ENCODE data around the gene PAFAH1B1.
"Not testable (repeated sequence)": the region's sequence is repeated elsewhere in the genome, so short reads cannot be mapped to it uniquely, and the experiment has no call there.

PAFAH1B1 gene

GRCh38 chr17:2592971-2593820 is at the start of gene PAFAH1B1:
Gene PAFAH1B1, plus strand, starts transcription at chr17:2593654. Its CDS starts 44,635 bp downstream, at chr17:2638289.
- DNase-seq = peak; percentile 79

GRCh38 chr17:2545393-2545792 is 48.1 kb upstream of the PAFAH1B1 start:
- no peak for DNase-seq

DNA sequence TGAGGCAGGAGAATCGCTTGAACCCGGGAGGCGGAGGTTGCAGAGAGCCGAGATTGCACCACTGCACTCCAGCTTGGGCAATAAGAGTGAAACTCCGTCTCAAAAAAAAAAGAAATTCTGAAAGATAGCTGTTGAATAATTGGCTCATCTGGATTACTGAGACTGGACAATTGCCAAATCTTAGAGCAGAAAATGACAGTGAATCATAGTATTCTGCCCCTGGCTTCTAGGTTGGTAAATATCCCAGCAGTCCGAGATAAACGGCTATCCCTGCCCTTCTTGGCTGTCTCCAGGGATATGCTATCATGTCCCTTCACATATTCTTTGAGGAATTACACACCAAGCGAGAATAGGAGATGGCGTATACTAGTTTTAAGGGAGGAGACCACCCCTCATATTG is 46.3 kb upstream of the PAFAH1B1 start:
- no peak for DNase-seq

DNA sequence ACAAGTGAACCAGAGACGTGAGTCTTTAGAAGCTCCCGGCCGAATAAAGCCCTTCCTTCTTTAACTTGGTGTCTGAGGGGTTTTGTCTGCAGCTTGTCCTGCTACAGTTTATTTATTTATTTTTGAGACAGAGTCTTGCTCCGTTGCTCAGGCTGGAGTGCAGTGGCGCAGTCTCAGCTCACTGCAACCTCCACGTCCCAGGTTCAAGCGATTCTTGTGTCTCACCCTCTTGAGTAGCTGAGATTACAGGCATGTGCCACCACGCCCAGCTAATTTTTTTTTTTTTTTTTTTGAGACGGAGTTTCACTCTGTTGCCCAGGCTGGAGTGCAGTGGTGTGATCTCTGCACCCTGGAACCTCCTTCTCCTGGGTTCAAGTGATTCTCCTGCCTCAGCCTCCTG is 45.4 kb upstream of the PAFAH1B1 start:
- DNase-seq = not testable (repeated sequence)

- DNase-seq = no peak
Measured at GRCh38 chr17:2549392-2550211, 43.9 kb upstream of the PAFAH1B1 start.

DNA sequence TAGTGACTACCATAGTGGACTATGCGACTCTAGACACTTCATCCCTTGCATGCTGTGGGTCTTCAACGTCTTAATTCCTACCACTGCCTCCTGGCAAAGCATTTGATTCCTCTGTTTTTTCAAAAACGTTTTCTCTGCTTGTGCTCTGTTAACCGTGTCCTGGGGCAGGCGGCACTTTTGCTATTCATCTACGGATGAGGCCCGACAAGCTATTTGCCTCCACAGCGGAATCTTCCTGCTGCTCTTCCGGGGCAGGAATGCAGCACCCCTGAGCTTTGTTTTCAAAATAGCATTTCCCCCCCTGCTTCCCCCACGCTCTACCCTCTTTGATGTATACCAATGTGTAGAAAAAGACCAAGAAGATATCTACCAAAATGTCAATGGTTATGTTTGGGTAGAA is 42.0 kb upstream of the PAFAH1B1 start:
- no peak for DNase-seq

GRCh38 chr17:2551928-2552327 is 41.5 kb upstream of the PAFAH1B1 start:
- no peak for DNase-seq

- DNase-seq = no peak
Measured at GRCh38 chr17:2560658-2561057, 32.8 kb upstream of the PAFAH1B1 start.

GRCh38 chr17:2562162-2562858 is 31.1 kb upstream of the PAFAH1B1 start:
- DNase-seq = no peak

DNA sequence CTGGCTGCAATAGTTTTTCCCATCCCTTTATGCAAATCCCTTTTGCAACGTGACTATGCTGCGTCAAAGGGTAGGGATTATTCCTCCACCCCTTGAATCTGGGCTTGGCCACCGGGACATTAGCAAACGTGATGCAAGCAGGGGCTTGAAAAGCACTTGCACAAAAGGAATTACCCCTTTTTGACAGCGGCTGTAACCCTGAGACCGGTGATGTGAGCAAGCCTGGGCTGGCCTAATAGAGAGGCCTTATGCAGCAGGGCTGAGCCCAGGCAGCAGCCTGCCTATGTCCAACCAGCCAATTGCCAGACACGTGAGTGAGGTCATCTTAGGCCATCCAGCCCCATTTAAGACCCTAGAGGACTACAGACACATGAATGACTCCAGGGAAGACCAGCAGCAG is 30.4 kb upstream of the PAFAH1B1 start:
- no peak for DNase-seq

- no peak for DNase-seq
Measured at GRCh38 chr17:2563543-2563942, 29.9 kb upstream of the PAFAH1B1 start.

DNA sequence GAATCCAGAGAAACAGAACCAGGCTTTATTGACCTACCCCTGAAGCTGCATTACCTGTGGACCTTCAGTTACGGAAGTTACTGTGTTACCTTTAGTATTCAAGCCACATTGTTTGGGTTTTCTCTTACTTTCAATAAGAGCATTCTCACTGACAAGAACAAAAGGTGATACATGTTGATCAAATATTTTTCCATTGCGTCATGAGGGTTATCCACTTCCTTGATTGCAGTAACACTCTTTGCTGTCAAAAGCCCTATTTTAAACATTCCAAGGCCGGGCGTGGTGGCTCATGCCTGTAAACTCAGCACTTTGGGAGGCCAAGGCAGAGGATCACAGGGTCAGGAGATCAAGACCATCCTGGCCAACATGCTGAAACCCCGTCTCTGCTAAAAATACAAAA is 28.6 kb upstream of the PAFAH1B1 start:
- DNase-seq = no peak

DNA sequence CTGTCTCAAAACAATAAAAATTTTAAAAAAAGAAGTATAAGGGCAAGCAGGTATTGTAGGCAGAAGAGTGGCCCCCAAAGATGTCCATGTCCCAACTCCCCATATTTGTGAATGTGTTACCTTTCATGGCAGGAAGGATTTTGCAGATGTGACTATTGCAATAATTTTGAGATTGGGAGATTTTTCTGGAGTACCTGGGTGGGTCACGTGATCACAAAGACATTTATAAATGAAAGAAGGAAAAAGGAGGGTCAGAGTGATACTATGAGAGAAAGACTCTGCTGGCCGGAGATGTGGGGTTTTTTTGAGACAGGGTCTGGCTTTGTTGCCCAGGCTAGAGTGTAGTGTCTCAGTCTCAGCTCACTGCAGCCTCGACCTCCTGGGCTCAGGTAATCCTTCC is 27.4 kb upstream of the PAFAH1B1 start:
- no peak for DNase-seq

- no peak for DNase-seq
Measured at GRCh38 chr17:2571523-2572303, 21.7 kb upstream of the PAFAH1B1 start.

- DNase-seq = not testable (repeated sequence)
Measured at GRCh38 chr17:2572304-2572609, 21.2 kb upstream of the PAFAH1B1 start.

- no peak for DNase-seq
Measured at GRCh38 chr17:2580151-2580550, 13.3 kb upstream of the PAFAH1B1 start.

DNA sequence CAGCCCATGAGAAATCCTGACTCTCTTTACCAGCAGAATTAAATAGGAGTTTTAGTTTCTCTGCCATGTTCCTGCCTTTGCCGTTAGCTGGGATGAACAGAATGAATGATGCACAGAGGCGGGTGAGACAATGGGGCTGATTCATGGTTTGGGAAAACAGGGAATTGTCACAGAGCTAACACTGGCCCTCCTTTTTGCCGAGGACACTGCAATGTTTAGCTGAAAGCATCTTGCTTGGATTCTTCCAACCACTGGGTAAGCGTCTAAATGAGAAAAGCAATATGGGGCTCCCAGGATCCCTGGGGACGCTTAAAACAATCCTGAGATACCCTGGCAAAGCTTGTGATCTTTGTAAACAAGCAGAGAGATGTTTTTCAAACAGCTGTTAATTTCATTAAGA is 12.8 kb upstream of the PAFAH1B1 start:
- DNase-seq = no peak

GRCh38 chr17:2582493-2582892 is 11.0 kb upstream of the PAFAH1B1 start:
- no peak for DNase-seq

DNA sequence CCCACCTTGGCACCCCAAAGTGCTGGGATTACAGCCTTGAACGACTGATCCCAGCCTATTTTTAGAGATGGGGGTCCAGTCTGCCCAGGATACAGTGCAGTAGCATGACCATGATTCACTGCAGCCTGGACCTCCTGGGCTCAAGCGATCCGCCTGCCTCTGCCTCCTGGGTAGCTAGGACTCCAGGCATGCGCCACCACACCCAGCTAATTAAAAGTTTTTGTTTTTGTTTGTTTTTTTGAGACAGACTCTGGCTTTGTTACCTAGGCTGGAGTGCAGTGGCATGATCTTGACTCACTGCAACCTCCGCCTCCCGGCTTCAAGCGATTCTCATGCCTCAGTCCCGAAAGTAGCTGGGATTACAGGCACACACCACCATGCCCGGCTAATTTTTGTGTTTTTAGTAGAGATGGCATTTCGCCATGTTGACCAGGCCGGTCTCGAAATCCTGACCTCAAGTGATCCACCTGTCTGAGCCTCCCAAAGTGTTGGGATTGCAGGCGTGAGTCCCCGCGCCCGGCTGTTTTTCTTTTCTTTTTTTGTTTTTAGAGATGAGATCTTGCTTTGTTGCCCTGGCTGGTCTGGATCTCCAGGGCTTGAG is 2.3 kb upstream of the PAFAH1B1 start:
- DNase-seq = no peak

DNA sequence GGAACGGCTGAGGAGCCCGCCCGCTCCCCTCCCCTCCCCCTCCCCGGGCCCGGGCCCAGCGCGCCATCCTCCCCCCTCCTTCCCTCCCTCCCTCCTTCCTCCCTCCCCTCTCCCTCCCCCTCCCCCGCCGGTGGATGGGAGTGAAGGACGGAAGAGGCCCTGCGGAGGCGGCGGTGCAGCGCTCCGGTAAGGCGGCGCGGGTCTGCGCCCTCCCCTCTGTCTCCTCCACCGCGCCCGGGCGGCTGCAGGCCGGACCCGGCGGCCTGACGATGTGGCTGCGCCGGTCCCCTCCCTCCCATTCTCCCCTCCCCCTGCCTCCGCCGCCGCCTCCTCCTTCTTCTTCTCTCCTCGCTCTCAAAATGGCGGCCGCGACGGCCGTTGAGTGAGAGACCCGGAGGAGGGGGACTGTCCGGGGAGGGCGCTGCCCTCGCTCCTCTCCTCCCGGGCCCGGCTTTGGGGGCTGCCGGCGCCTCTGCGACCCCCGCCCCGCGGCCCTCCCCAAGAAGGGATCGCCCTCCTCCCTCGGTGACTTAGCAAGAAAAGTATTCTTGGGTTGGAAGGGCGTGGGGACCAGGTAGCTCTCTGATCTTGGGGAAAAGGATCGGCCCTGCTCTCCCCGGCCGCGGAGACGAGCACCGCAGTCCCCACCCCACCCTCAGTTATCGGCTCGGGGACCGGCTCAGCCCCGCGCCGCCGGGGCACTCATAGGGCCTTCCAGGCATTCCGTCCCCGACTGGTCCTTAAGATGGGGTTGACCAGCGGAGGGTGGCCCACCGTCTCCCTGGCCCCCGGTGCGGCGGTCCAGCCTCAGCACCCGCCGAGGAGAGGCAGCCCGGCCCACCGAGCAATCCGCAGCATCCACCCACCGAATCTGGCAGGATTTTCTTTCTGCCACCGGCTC is 617 bp downstream of the PAFAH1B1 start:
- no peak for DNase-seq

Data from GOT3 (cell line).